OCI-LY3 (cell line): ENCODE results near the gene COX5B.

Source experiments
- H2AFZ ChIP-seq: fragments of 200-600, 300-600 bp; shearing (Covaris generic); 2 replicates; pipeline ENCODE4 v1.6.0; 2014; ENCODE audit warnings: antibody characterized with exemption, low read depth, low read length
- H3K27ac ChIP-seq: fragments of 200-600, 300-600 bp; sonication (generic); 2 replicates; pipeline ENCODE4 v1.5.1; 2014; ENCODE audit warnings: mild to moderate bottlenecking, low read length, moderate library complexity, mixed read lengths
- H3K27me3 ChIP-seq: fragments of 200-600, 300-600 bp; sonication (generic); 2 replicates; pipeline ENCODE4 v1.6.1; 2014; ENCODE audit warnings: low read depth, low read length, mixed read lengths
- H3K36me3 ChIP-seq: fragments of 200-600, 300-600 bp; sonication (generic); replicated peaks from 2 replicates; pipeline ENCODE3; 2014; ENCODE audit warnings: low read depth, low read length, mixed read lengths
- H3K4me1 ChIP-seq: fragments of 300-600, 200-600 bp; sonication (generic); 2 replicates; pipeline ENCODE4 v1.6.1; 2014; ENCODE audit warnings: low read length, mixed read lengths
- H3K4me2 ChIP-seq: fragments of 200-600, 300-600 bp; sonication (generic); 2 replicates; pipeline ENCODE4 v1.6.1; 2014; ENCODE audit warnings: low read length, mixed read lengths
- H3K4me3 ChIP-seq: fragments of 300-600, 200-600 bp; sonication (generic); 2 replicates; pipeline ENCODE4 v1.5.1; 2014; ENCODE audit warnings: antibody characterized with exemption, mild to moderate bottlenecking, low read length, moderate library complexity
- H3K79me2 ChIP-seq: fragments of 300-600, 200-600 bp; shearing (Covaris generic); 2 replicates; pipeline ENCODE4 v1.6.1; 2014; ENCODE audit warnings: mild to moderate bottlenecking, low read length, mixed read lengths
- H3K9ac ChIP-seq: fragments of 300-600, 200-600 bp; shearing (Covaris generic); 2 replicates; pipeline ENCODE4 v1.6.0; 2014; ENCODE audit warnings: mild to moderate bottlenecking, low read length, moderate library complexity
- H3K9me3 ChIP-seq: fragments of 200-600, 300-600 bp; shearing (Covaris generic); 2 replicates; pipeline ENCODE4 v1.6.1; 2014; ENCODE audit warnings: low read length, mixed read lengths; ENCODE audit not compliant: insufficient read depth
- H4K20me1 ChIP-seq: fragments of 200-600, 300-600 bp; sonication (generic); 2 replicates; pipeline ENCODE4 v1.6.1; 2016; ENCODE audit warnings: low read length, mixed read lengths; ENCODE audit not compliant: insufficient read depth
- EZH2phosphoT487 ChIP-seq: fragments of 200-600 bp; shearing (Covaris generic); IDR thresholded peaks from 2 replicates; pipeline ENCODE4 v1.6.1; 2018; ENCODE audit warnings: antibody characterized with exemption, mixed run types, low read depth
- TF ChIP-seq, protein P1 (sequence below): fragments of 200-600, 300-600 bp; sonication (generic); IDR thresholded peaks from 2 replicates; pipeline ENCODE4 v1.5.1; 2014; ENCODE audit warnings: antibody characterized with exemption, low read length, low read depth

The COX5B gene

DNA sequence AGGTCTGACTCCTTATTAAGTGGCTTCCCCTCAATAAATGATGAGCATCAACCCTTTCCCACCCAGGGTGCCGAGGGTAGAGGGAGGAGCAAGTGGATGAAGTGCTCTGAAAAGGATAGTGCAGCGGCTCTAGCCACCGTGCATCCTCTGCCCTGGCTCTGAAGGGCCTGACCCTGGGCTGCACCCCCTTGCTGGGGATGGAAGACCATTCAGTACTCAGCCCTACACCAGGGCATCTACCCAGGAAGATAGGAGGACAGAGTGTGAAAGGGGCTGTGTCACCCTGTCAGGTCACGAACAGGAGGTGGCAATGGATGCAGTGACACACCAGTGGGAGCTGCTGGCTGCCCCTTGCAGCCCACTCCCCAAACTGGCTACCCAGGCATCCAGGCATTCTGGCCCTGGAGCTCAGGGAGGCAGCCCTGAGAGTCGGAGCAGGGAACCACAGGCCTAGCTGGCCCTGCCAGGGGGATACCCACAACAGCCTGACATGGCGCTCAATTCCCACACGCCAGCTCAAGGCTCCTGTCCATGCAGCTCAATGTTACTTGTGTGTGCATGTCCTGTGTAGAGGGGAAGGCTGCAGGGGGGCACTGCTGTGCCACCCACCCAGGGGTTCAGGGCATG lies 10.4 kb downstream of the COX5B start:
- Histone ChIP-seq H2AFZ (no peak overlapping the region), H3K4me1 (no peaks in the 10 kb centered on the region), H3K4me2 (no peak overlapping the region), H3K4me3 (no peak overlapping the region), H4K20me1 (no peaks in the 10 kb centered on the region; the same call in 1 of the 2 replicates), H3K36me3 (peaks cover 26% of the 10 kb centered on the region), H3K79me2 (peaks cover 11% of the 10 kb centered on the region), H3K9ac (no peak overlapping the region), H3K9me3 (no peaks in the 10 kb centered on the region), H3K27me3 (no peaks in the 10 kb centered on the region), H3K27ac (no peak overlapping the region)
- no peak for TF ChIP-seq EZH2phosphoT487
- TF ChIP-seq, protein P1, sequence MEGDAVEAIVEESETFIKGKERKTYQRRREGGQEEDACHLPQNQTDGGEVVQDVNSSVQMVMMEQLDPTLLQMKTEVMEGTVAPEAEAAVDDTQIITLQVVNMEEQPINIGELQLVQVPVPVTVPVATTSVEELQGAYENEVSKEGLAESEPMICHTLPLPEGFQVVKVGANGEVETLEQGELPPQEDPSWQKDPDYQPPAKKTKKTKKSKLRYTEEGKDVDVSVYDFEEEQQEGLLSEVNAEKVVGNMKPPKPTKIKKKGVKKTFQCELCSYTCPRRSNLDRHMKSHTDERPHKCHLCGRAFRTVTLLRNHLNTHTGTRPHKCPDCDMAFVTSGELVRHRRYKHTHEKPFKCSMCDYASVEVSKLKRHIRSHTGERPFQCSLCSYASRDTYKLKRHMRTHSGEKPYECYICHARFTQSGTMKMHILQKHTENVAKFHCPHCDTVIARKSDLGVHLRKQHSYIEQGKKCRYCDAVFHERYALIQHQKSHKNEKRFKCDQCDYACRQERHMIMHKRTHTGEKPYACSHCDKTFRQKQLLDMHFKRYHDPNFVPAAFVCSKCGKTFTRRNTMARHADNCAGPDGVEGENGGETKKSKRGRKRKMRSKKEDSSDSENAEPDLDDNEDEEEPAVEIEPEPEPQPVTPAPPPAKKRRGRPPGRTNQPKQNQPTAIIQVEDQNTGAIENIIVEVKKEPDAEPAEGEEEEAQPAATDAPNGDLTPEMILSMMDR = no peak

DNA sequence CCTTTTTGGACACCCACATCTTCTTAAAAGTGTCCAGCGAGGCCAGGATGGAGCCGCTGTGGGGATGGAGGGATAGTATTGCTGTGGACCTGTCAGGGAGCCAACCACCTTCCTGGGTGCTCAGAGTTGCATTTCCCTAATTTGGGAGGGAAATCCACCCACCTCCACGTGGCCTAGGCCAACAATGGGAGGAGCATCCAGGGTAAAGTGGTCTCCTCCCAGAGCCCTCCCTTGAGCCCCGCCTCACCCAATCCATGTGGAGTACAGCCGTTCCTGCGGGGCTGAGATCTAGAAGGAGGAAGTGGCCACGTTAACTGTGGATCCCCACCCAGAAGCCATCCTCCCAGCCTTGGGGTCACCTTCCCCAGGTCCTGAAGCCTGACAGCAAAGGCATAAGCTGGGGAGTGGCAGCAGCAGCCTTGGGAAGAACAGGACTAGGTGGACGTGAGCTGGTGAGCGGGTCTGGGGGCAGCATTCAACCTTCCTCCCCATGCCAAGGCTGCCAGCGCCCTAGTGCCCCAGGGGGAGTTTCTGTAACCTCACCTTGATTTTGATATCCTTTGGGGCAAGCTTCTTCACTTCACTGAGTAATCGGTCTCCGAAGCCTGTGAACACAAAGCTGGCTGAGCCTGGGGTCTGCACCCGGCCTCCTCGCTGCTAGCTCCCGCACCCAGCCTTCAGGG lies 11.2 kb downstream of the COX5B start:
- H2AFZ ChIP-seq = no peak overlapping the region
- H3K27ac ChIP-seq = no peak overlapping the region
- no peak overlapping the region for H3K4me3 ChIP-seq
- no peak overlapping the region for H3K4me2 ChIP-seq
- H3K9me3 ChIP-seq = no peaks in the 10 kb centered on the region
- no peaks in the 10 kb centered on the region for H3K27me3 ChIP-seq
- H3K36me3 ChIP-seq = peaks cover 26% of the 10 kb centered on the region
- TF ChIP-seq, protein P1 = no peak
- TF ChIP-seq EZH2phosphoT487 = no peak
- peaks cover 19% of the 10 kb centered on the region for H3K79me2 ChIP-seq
- peaks cover 2% of the 10 kb centered on the region for H4K20me1 ChIP-seq
- H3K4me1 ChIP-seq = peaks cover 2% of the 10 kb centered on the region
- no peak overlapping the region for H3K9ac ChIP-seq

DNA sequence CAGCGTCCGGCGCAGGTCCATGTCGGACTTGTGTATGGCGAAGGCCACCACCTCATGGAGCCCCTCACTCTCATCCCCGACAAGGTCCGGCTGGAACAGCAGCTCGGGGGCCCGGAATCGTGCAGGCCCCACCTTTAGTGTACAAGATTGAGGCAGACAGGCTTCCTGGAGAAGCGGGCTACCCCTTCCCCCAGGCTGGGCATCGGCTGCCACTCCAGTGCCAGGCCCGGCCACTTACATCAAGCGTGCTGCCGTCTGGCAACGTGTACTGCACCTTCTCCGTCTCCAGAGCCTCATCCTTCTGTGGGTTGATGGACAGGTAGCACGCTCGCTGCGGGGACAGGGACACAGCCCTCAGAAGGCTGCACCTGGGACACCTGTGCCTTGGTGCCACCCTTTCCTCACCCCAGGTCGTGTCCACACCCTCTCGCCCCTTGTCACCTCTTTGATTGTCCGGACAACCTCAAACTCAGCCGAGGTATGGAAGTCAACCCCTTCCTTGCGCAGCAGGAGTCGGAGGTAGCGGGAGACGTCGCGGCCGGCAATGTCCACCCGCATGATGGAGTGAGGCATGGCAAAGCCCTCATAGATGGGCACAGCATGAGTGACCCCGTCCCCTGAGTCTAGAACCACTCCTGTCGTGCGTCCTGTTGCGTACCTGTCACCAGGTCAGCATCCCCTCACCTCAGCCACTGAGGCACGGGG lies 12.3 kb downstream of the COX5B start:
- Histone ChIP-seq H3K4me2 (no peak overlapping the region), H3K9ac (no peak overlapping the region), H3K27ac (no peak overlapping the region), H3K4me1 (peaks cover 9% of the 10 kb centered on the region), H3K27me3 (no peaks in the 10 kb centered on the region), H4K20me1 (peaks cover 8% of the 10 kb centered on the region), H3K36me3 (peaks cover 26% of the 10 kb centered on the region), H3K9me3 (no peaks in the 10 kb centered on the region), H3K79me2 (peaks cover 30% of the 10 kb centered on the region), H3K4me3 (no peak overlapping the region), H2AFZ (no peak overlapping the region)
- no peak for TF ChIP-seq EZH2phosphoT487
- TF ChIP-seq, protein P1 = no peak

DNA sequence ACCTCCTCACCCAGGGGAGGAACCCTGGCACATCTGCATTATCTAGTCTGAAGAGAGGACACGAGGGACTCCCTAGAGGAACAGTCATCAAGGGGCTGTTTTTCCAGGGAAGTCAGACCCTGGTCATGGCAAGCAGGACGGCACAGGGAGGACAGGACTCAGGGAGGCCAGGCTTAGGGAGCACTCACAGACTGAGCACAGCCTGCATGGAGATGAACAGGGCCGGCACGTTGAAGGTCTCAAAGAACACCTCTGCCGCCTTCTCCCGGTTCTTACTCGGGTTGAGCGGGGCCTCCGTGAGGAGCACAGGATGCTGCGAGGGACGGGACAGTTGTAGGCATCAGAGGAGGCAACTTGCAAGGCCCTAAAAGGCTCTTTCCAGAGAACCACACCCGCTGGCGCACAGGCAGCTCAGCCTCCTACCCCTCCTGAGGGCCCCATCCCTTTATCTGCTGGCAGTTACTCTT lies 12.9 kb downstream of the COX5B start:
- peaks cover 34% of the 10 kb centered on the region for H3K79me2 ChIP-seq
- H3K4me1 ChIP-seq = peaks cover 9% of the 10 kb centered on the region
- no peak overlapping the region for H2AFZ ChIP-seq
- no peaks in the 10 kb centered on the region for H3K27me3 ChIP-seq
- H3K9me3 ChIP-seq = no peaks in the 10 kb centered on the region
- H4K20me1 ChIP-seq = peaks cover 8% of the 10 kb centered on the region
- H3K4me3 ChIP-seq = no peak overlapping the region
- H3K27ac ChIP-seq = no peak overlapping the region
- H3K36me3 ChIP-seq = peaks cover 23% of the 10 kb centered on the region
- no peak overlapping the region for H3K9ac ChIP-seq
- no peak overlapping the region for H3K4me2 ChIP-seq
- TF ChIP-seq, protein P1 = no peak
- TF ChIP-seq EZH2phosphoT487 = no peak
